DND-41 (cell line): ENCODE data around the gene ITIH5.
"Not testable (repeated sequence)": the region's sequence is repeated elsewhere in the genome, so short reads cannot be mapped to it uniquely, and the experiment has no call there.

ENCODE experiments used
- ATAC-seq: fragments of 200-7000 bp; cut with Tn5 transposase; 3 replicates; pipeline ENCODE4 v1.9.1; 2021; ENCODE audit warnings: low read depth; ENCODE audit not compliant: insufficient read depth
- DNase-seq: peaks from one replicate; pipeline ENCODE4 v3.0.0-alpha.2; 2020
- H2AFZ ChIP-seq: 2 replicates; pipeline ENCODE4 v1.6.0; 2012; ENCODE audit warnings: low read depth, low read length
- H3K27ac ChIP-seq: 2 replicates; pipeline ENCODE4 v1.5.1; 2012; ENCODE audit warnings: low read length, inconsistent platforms
- H3K27me3 ChIP-seq: fragments of 200-600 bp; sonication (generic); 2 replicates; pipeline ENCODE4 v1.6.0; 2012; ENCODE audit warnings: low read length, mild to moderate bottlenecking, inconsistent platforms; ENCODE audit not compliant: insufficient read depth, poor library complexity
- H3K36me3 ChIP-seq: 2 replicates; pipeline ENCODE4 v1.5.1; 2012; ENCODE audit warnings: low read length, inconsistent platforms; ENCODE audit not compliant: insufficient read depth
- H3K4me1 ChIP-seq: 2 replicates; pipeline ENCODE4 v1.5.1; 2012; ENCODE audit warnings: mild to moderate bottlenecking, low read length; ENCODE audit not compliant: insufficient read depth
- H3K4me2 ChIP-seq: 2 replicates; pipeline ENCODE4 v1.6.0; 2012; ENCODE audit warnings: mild to moderate bottlenecking, moderate library complexity, low read length, inconsistent platforms; ENCODE audit not compliant: insufficient read depth
- H3K4me3 ChIP-seq, 2 experiments: fragments of 200-600 bp in 1 of 2; shearing (Covaris generic) in 1 of 2; 2 replicates each; pipeline ENCODE4 v1.5.1; 2012 to 2016; ENCODE audit warnings: inconsistent platforms in 2 of 2, low read length in 2 of 2, mild to moderate bottlenecking in 2 of 2, low read depth in 1 of 2, moderate library complexity in 1 of 2
- H3K79me2 ChIP-seq: 2 replicates; pipeline ENCODE4 v1.6.0; 2012; ENCODE audit warnings: low read length, inconsistent platforms; ENCODE audit not compliant: insufficient read depth
- H3K9ac ChIP-seq: 2 replicates; pipeline ENCODE4 v1.6.0; 2012; ENCODE audit warnings: low read depth, mild to moderate bottlenecking, inconsistent platforms, low read length, moderate library complexity
- H3K9me3 ChIP-seq: 2 replicates; pipeline ENCODE4 v1.5.1; 2012; ENCODE audit warnings: low read length, moderate library complexity, mild to moderate bottlenecking, inconsistent platforms; ENCODE audit not compliant: insufficient read depth, severe bottlenecking
- H4K20me1 ChIP-seq: 2 replicates; pipeline ENCODE4 v1.6.0; 2012; ENCODE audit warnings: low read length; ENCODE audit not compliant: insufficient read depth
- CTCF ChIP-seq: IDR thresholded peaks from 2 replicates; pipeline ENCODE4 v1.5.1; 2012; ENCODE audit warnings: borderline replicate concordance, low read length, moderate library complexity, mild to moderate bottlenecking; ENCODE audit not compliant: poor library complexity, severe bottlenecking; ENCODE audit errors: extremely low read depth
- EZH2 ChIP-seq: IDR thresholded peaks from 3 replicates; pipeline ENCODE4 v1.6.1; 2012; ENCODE audit warnings: borderline replicate concordance, low read depth, mild to moderate bottlenecking, moderate library complexity, low read length, inconsistent platforms; ENCODE audit not compliant: severe bottlenecking

The ITIH5 gene

GRCh38 chr10:7657552-7657951, 9.2 kb downstream of the ITIH5 start:
- Histone ChIP-seq H3K4me1 (no peaks in the 10 kb centered on the region), H3K27me3 (no peaks in the 10 kb centered on the region), H2AFZ (no peak overlapping the region), H3K9ac (no peak overlapping the region), H3K36me3 (no peaks in the 10 kb centered on the region), H3K4me3 (no peak overlapping the region), H3K9me3 (no peaks in the 10 kb centered on the region), H3K79me2 (no peaks in the 10 kb centered on the region), H4K20me1 (no peaks in the 10 kb centered on the region), H3K4me2 (no peak overlapping the region), H3K27ac (no peak overlapping the region)
- DNase-seq (no peak), ATAC-seq (no peak)
- TF ChIP-seq EZH2 (no peak), CTCF (no peak)

- not testable (repeated sequence) for H4K20me1 ChIP-seq
Observed at GRCh38 chr10:7657079-7657478, 9.7 kb downstream of the ITIH5 start.

GRCh38 chr10:7651853-7652470, 14.8 kb downstream of the ITIH5 start:
- Histone ChIP-seq H3K79me2 (no peaks in the 10 kb centered on the region), H3K4me3 (no peak overlapping the region), H3K36me3 (no peaks in the 10 kb centered on the region), H3K27ac (no peak overlapping the region), H3K4me1 (no peaks in the 10 kb centered on the region), H3K9me3 (no peaks in the 10 kb centered on the region), H3K9ac (no peak overlapping the region), H3K4me2 (no peak overlapping the region), H4K20me1 (no peaks in the 10 kb centered on the region), H3K27me3 (no peaks in the 10 kb centered on the region), H2AFZ (no peak overlapping the region)
- DNase-seq (no peak), ATAC-seq (no peak)
- TF ChIP-seq EZH2: no peak
- no peak for TF ChIP-seq CTCF

More at GRCh38 chr10:7657079-7657478, 9.7 kb downstream of the ITIH5 start:
- H3K4me3 ChIP-seq, H3K4me1 ChIP-seq, ATAC-seq, DNase-seq, H3K27ac ChIP-seq, H3K79me2 ChIP-seq, H3K9ac ChIP-seq, H3K36me3 ChIP-seq, H3K27me3 ChIP-seq, H2AFZ ChIP-seq, H3K4me2 ChIP-seq, H3K9me3 ChIP-seq: not testable (repeated sequence)

GRCh38 chr10:7649673-7650300, 17.0 kb downstream of the ITIH5 start:
- no peak for DNase-seq
- Histone ChIP-seq H3K9ac (no peak overlapping the region), H3K9me3 (no peaks in the 10 kb centered on the region), H3K27ac (no peak overlapping the region), H4K20me1 (no peaks in the 10 kb centered on the region), H3K4me2 (no peak overlapping the region), H3K4me1 (no peaks in the 10 kb centered on the region), H3K4me3 (no peak overlapping the region), H3K36me3 (no peaks in the 10 kb centered on the region), H3K27me3 (no peaks in the 10 kb centered on the region), H2AFZ (no peak overlapping the region), H3K79me2 (no peaks in the 10 kb centered on the region)
- TF ChIP-seq CTCF (no peak), EZH2 (no peak)
- ATAC-seq: no peak
